Suprapubic skin (tissue), 4 donors: ENCODE data around the gene KLRC3. TPM values are rescaled to one million over a fixed set of nuclear protein-coding genes. Genes with fewer than 3 reads are reported as not detected.
"Not testable (repeated sequence)": the region's sequence is repeated elsewhere in the genome, so short reads cannot be mapped to it uniquely, and the experiment has no call there.

Source experiments
- DNase-seq, 2 donors: peaks; one replicate each; pipeline ENCODE4 v3.0.0-alpha.2; 2019; ENCODE audit warnings: low spot score in 2 of 2
- H3K27ac ChIP-seq: fragments of 200-600 bp; sonication (generic); one replicate; pipeline ENCODE4 v1.5.1; 2019
- H3K27me3 ChIP-seq: fragments of 200-600 bp; sonication (generic); one replicate; pipeline ENCODE4 v1.5.1; 2019
- H3K36me3 ChIP-seq: fragments of 200-600 bp; sonication (generic); one replicate; pipeline ENCODE4 v1.5.1; 2019
- H3K4me1 ChIP-seq: fragments of 200-600 bp; sonication (generic); one replicate; pipeline ENCODE4 v1.5.1; 2019
- H3K4me3 ChIP-seq: fragments of 200-600 bp; sonication (generic); one replicate; pipeline ENCODE4 v1.5.1; 2019; ENCODE audit warnings: mild to moderate bottlenecking
- H3K9me3 ChIP-seq: fragments of 200-600 bp; sonication (generic); one replicate; pipeline ENCODE4 v1.5.1; 2019
- EP300 ChIP-seq: sonication (generic); formaldehyde crosslinking; IDR thresholded peaks from one replicate; pipeline ENCODE4 v1.6.1; 2017; ENCODE audit warnings: antibody characterized with exemption
- POLR2A ChIP-seq, 2 donors: fragments of 450-650 bp; IDR thresholded peaks; one replicate each; pipeline ENCODE4 v1.6.1; 2017; ENCODE audit warnings: antibody characterized with exemption in 2 of 2, mild to moderate bottlenecking in 2 of 2, moderate library complexity in 2 of 2
- POLR2AphosphoS5 ChIP-seq, 3 donors: sonication (generic); formaldehyde crosslinking; IDR thresholded peaks; one replicate each; pipeline ENCODE4 v1.6.1; 2017; ENCODE audit warnings: antibody characterized with exemption in 3 of 3
- WGBS: methylation state at CpG from one replicate; pipeline ENCODE4 v1.1.5; 2018; 5-methylcytosine and 5-hydroxymethylcytosine counted together
- total RNA-seq, 4 donors: library from RNA; depleted of rRNA; stranded (reverse); fragments of >200 nt; gene quantifications; one replicate each; pipeline ENCODE4 v1.1.0, GENCODE V29; 2016
- TF ChIP-seq, protein P1 (sequence below), 2 donors: fragments of 200-600 bp in 1 of 2; fragments of 450-650 bp in 1 of 2; sonication (generic) in 1 of 2; IDR thresholded peaks; one replicate each; pipeline ENCODE4 v1.5.1; 2016 to 2019; ENCODE audit warnings: antibody characterized with exemption in 2 of 2, mild to moderate bottlenecking in 1 of 2, moderate library complexity in 1 of 2

The KLRC3 gene
- total RNA-seq, 4 donors from 2014 or later, result not detected

DNA sequence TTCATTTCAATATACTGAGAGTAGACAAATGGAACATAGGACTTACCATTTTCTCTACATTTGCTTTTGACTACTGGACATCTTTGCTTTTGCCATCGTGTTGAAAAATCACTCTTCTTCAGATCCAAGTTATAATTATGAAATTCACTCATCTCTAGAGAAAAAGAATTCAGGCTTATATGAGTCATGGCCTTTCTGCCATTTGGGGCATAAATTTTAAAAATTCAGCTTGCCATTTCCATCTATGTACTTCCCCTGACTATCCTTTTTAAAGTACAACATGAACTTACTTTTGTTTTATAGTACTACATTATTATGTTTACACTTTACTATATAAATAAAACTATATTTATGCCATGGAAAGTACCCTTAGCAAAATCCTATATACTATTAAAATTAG, 33.5 kb downstream of the KLRC3 start:
- H3K4me3 ChIP-seq, result no peak overlapping the region
- H3K27ac ChIP-seq, result no peak overlapping the region
- no peaks in the 10 kb centered on the region for H3K36me3 ChIP-seq
- H3K27me3 ChIP-seq, result no peaks in the 10 kb centered on the region
- TF ChIP-seq POLR2AphosphoS5 (IDR thresholded peaks at IDR 0.05), result no peak
- TF ChIP-seq EP300, result no peak
- TF ChIP-seq POLR2A (IDR thresholded peaks at IDR 0.05), result no peak
- TF ChIP-seq, protein P1, sequence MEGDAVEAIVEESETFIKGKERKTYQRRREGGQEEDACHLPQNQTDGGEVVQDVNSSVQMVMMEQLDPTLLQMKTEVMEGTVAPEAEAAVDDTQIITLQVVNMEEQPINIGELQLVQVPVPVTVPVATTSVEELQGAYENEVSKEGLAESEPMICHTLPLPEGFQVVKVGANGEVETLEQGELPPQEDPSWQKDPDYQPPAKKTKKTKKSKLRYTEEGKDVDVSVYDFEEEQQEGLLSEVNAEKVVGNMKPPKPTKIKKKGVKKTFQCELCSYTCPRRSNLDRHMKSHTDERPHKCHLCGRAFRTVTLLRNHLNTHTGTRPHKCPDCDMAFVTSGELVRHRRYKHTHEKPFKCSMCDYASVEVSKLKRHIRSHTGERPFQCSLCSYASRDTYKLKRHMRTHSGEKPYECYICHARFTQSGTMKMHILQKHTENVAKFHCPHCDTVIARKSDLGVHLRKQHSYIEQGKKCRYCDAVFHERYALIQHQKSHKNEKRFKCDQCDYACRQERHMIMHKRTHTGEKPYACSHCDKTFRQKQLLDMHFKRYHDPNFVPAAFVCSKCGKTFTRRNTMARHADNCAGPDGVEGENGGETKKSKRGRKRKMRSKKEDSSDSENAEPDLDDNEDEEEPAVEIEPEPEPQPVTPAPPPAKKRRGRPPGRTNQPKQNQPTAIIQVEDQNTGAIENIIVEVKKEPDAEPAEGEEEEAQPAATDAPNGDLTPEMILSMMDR (IDR thresholded peaks at IDR 0.05), result no peak
- DNase-seq, result no peak
- WGBS, result 60% methylated on average over 1 of the region's 1 CpG
- no peaks in the 10 kb centered on the region for H3K4me1 ChIP-seq
- H3K9me3 ChIP-seq, result no peaks in the 10 kb centered on the region

DNA sequence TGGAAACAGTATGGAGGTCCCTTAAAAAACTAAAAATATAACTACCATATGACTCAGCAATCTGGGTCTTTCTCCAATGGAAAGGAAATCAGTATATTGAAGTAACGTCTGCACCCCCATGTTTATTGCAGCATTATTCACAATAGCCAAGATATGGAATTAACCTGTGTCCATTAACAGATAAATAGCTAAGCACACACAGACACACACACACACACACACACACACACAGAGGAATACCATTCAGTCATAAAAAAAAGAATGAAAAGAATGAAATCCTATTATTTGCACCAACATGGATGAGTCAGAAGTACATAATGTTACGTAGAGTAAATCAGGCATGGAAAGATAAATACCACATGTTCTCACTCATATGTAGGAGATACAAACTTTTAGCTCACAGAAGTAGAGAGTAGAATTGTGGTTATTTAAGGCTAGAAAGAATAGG, 35.2 kb downstream of the KLRC3 start:
- DNase-seq, result no peak
- no peaks in the 10 kb centered on the region for H3K4me1 ChIP-seq
- H3K27ac ChIP-seq, result no peak overlapping the region
- no peaks in the 10 kb centered on the region for H3K9me3 ChIP-seq
- no peaks in the 10 kb centered on the region for H3K36me3 ChIP-seq
- H3K4me3 ChIP-seq, result no peak overlapping the region
- no peaks in the 10 kb centered on the region for H3K27me3 ChIP-seq
- no peak for TF ChIP-seq POLR2AphosphoS5 (IDR thresholded peaks at IDR 0.05)
- TF ChIP-seq, protein P1 (IDR thresholded peaks at IDR 0.05), result no peak
- no peak for TF ChIP-seq POLR2A (IDR thresholded peaks at IDR 0.05)
- no peak for TF ChIP-seq EP300
- 53% methylated on average over 2 of the region's 2 CpGs for WGBS

DNA sequence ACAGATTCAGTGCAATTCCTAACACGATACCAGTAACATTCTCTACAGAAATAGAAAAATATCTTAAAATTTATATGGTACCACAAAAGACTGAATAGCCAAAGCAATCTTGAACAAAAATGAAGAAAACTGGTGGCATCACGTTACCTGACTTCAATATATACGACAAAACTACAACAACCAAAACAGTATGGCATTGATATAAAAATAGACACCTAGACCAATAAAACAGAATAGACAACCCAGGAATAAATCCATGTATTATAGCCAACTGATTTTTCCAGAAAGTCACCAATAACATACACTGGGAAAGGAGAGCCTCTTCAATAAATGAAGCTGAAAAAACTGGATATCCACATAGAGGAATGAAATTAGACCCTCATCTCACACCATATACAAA, 36.2 kb downstream of the KLRC3 start:
- H3K9me3 ChIP-seq, result no peaks in the 10 kb centered on the region
- H3K4me3 ChIP-seq, result no peak overlapping the region
- H3K27me3 ChIP-seq, result no peaks in the 10 kb centered on the region
- 85% methylated on average over 3 of the region's 3 CpGs for WGBS
- TF ChIP-seq, protein P1 (IDR thresholded peaks at IDR 0.05), result no peak
- TF ChIP-seq POLR2AphosphoS5 (IDR thresholded peaks at IDR 0.05), result no peak
- no peak for TF ChIP-seq POLR2A (IDR thresholded peaks at IDR 0.05)
- no peak for TF ChIP-seq EP300
- no peak for DNase-seq
- no peaks in the 10 kb centered on the region for H3K4me1 ChIP-seq
- no peak overlapping the region for H3K27ac ChIP-seq
- H3K36me3 ChIP-seq, result no peaks in the 10 kb centered on the region

DNA sequence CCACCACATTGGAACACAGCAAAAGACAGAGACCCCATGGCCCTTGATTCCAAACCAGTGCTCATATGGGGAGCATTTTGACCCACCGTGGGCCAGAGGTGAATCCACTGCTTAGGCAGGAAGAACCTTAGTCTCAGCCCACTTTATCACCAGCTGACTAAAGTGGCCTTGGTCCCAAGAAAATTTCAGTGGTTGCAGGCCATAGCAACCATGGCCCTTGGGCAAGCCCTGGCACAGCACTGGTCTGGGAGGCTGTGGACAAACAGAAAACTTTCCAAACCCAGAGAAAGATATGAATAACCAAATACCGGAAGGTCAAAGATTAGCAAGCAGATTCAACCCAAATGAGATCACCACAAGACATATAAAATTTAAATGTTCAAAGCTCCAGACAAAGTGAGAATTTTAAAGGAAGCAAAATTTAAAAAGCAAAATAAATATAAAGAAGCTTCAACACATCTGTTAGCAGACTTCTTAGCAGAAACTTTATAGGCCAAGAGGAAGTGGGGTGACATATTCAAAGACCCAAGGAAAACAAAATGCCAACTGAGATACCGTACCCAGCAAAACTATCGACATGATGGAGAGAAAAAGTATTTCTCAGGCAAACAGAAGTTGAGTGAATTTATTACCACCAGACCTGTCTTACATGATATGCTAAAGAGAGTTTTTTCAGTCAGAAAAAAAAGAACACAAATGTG, 38.3 kb downstream of the KLRC3 start:
- TF ChIP-seq POLR2AphosphoS5 (IDR thresholded peaks at IDR 0.05) (no peak), POLR2A (IDR thresholded peaks at IDR 0.05) (no peak), EP300 (no peak)
- TF ChIP-seq, protein P1 (IDR thresholded peaks at IDR 0.05), result no peak
- no peaks in the 10 kb centered on the region for H3K36me3 ChIP-seq
- WGBS, result 85% methylated on average over 4 of the region's 4 CpGs
- H3K4me3 ChIP-seq, result no peak overlapping the region
- H3K27me3 ChIP-seq, result no peaks in the 10 kb centered on the region
- H3K4me1 ChIP-seq, result no peaks in the 10 kb centered on the region
- no peaks in the 10 kb centered on the region for H3K9me3 ChIP-seq
- no peak for DNase-seq
- H3K27ac ChIP-seq, result no peak overlapping the region

DNA sequence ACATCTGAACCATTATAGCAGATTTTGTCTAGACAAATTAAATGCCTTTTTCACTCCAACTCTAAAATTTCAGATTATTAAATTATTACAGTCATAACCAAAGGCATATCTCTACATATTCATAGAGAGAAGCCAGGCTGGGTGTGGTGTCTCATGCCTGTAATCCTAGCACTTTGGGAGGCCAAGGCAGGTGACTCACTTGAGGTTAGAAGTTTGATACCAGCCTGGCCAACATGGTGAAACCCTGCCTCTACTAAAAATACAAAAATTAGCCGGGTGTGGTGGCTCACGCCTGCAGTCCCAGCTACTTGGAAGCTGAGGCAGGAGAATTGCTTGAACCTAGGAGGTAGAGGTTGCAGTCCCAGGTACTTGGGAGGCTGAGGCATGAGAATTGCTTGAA, 41.7 kb downstream of the KLRC3 start:
- DNase-seq, H3K4me3 ChIP-seq, H3K4me1 ChIP-seq, H3K27ac ChIP-seq, H3K9me3 ChIP-seq, H3K36me3 ChIP-seq, H3K27me3 ChIP-seq: not testable (repeated sequence)
- 71% methylated on average over 2 of the region's 2 CpGs for WGBS

DNA sequence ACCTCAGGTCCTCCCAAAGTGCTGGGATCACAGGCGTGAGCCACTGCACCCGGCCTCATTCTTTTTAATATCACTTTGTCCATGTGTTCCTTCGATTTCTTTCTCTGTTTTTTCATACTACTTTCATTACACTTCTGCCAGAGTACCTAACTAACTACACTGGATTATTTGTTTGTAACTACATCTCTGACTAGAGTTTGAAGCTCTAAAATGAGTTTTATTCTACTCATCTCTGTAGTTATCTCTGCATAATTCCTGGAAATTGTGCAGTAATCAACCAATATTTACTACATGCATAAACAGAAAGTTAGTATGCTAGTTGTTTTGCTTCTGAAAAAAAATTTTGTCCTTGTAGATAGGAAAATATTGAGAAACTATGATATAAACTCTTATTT, 45.8 kb downstream of the KLRC3 start:
- no peak overlapping the region for H3K4me3 ChIP-seq
- DNase-seq, result no peak
- WGBS, result 90% methylated on average over 3 of the region's 3 CpGs
- H3K9me3 ChIP-seq, result no peaks in the 10 kb centered on the region
- H3K27me3 ChIP-seq, result no peaks in the 10 kb centered on the region
- H3K36me3 ChIP-seq, result no peaks in the 10 kb centered on the region
- peaks cover 2% of the 10 kb centered on the region for H3K4me1 ChIP-seq
- TF ChIP-seq POLR2A (IDR thresholded peaks at IDR 0.05) (no peak), EP300 (no peak), POLR2AphosphoS5 (IDR thresholded peaks at IDR 0.05) (no peak)
- TF ChIP-seq, protein P1 (IDR thresholded peaks at IDR 0.05), result no peak
- H3K27ac ChIP-seq, result no peak overlapping the region
